HEK293T (cell line): ENCODE data around the gene CDHR4.
"Not testable (repeated sequence)": the region's sequence is repeated elsewhere in the genome, so short reads cannot be mapped to it uniquely, and the experiment has no call there.

Source experiments
- CTCF ChIA-PET: fragments of 350-600 bp; formaldehyde crosslinking; extraction: SDS; loops from one replicate; lab custom pipeline; 2021; ENCODE audit warnings: antibody characterized with exemption, inconsistent platforms; lab: Yijun Ruan, JAX
- POLR2A ChIA-PET: fragments of 350-600 bp; formaldehyde crosslinking; extraction: SDS; loops from one replicate; lab custom pipeline; 2020; ENCODE audit warnings: antibody characterized with exemption, inconsistent platforms; lab: Yijun Ruan, JAX
- DNase-seq: peaks from one replicate; pipeline ENCODE4 v3.0.0; 2012; ENCODE audit warnings: mixed read lengths; ENCODE audit errors: extremely low spot score
- ARNT ChIP-seq: fragments of 450-650 bp; IDR thresholded peaks from 2 replicates; pipeline ENCODE4 v1.6.1; 2017; ENCODE audit warnings: mild to moderate bottlenecking
- BHLHE40 ChIP-seq: fragments of 450-650 bp; IDR thresholded peaks from 2 replicates; pipeline ENCODE4 v1.6.1; 2016; ENCODE audit warnings: mild to moderate bottlenecking, moderate library complexity, borderline replicate concordance
- CTBP1 ChIP-seq: fragments of 450-650 bp; IDR thresholded peaks from 2 replicates; pipeline ENCODE4 v1.6.1; 2016; ENCODE audit warnings: borderline replicate concordance
- ELF4 ChIP-seq: fragments of 450-650 bp; IDR thresholded peaks from 2 replicates; pipeline ENCODE4 v1.6.1; 2017; ENCODE audit warnings: antibody characterized with exemption
- FOXA1 ChIP-seq: fragments of 450-650 bp; IDR thresholded peaks from 2 replicates; pipeline ENCODE4 v1.6.1; 2016; ENCODE audit warnings: mild to moderate bottlenecking
- FOXK2 ChIP-seq: fragments of 450-650 bp; IDR thresholded peaks from 2 replicates; pipeline ENCODE4 v1.6.1; 2016; ENCODE audit warnings: mild to moderate bottlenecking
- FOXM1 ChIP-seq: fragments of 450-650 bp; IDR thresholded peaks from 2 replicates; pipeline ENCODE4 v1.6.1; 2017; ENCODE audit warnings: mild to moderate bottlenecking, borderline replicate concordance
- HDGF ChIP-seq: fragments of 450-650 bp; IDR thresholded peaks from 2 replicates; pipeline ENCODE4 v1.6.1; 2017; ENCODE audit warnings: antibody characterized with exemption, borderline replicate concordance
- L3MBTL2 ChIP-seq: fragments of 450-650 bp; conservative IDR thresholded peaks from 2 replicates; pipeline ENCODE4 v1.6.1; 2016; ENCODE audit warnings: mild to moderate bottlenecking
- LEF1 ChIP-seq: fragments of 450-650 bp; IDR thresholded peaks from 2 replicates; pipeline ENCODE4 v1.6.1; 2017; ENCODE audit warnings: mild to moderate bottlenecking, borderline replicate concordance
- NFRKB ChIP-seq: fragments of 450-650 bp; IDR thresholded peaks from 2 replicates; pipeline ENCODE4 v1.6.1; 2016; ENCODE audit warnings: mild to moderate bottlenecking, moderate library complexity
- SP1 ChIP-seq: fragments of 450-650 bp; IDR thresholded peaks from 2 replicates; pipeline ENCODE4 v1.6.1; 2017
- SUZ12 ChIP-seq: fragments of 450-650 bp; IDR thresholded peaks from 2 replicates; pipeline ENCODE4 v1.6.1; 2016; ENCODE audit warnings: mild to moderate bottlenecking
- TARDBP ChIP-seq: fragments of 450-650 bp; IDR thresholded peaks from 2 replicates; pipeline ENCODE4 v1.6.1; 2016
- ZNF384 ChIP-seq: fragments of 450-650 bp; IDR thresholded peaks from 2 replicates; pipeline ENCODE4 v1.6.1; 2016
- TF ChIP-seq, protein P1 (sequence below): fragments of 450-650 bp; IDR thresholded peaks from 2 replicates; pipeline ENCODE4 v1.6.1; 2016

Gene CDHR4

DNA sequence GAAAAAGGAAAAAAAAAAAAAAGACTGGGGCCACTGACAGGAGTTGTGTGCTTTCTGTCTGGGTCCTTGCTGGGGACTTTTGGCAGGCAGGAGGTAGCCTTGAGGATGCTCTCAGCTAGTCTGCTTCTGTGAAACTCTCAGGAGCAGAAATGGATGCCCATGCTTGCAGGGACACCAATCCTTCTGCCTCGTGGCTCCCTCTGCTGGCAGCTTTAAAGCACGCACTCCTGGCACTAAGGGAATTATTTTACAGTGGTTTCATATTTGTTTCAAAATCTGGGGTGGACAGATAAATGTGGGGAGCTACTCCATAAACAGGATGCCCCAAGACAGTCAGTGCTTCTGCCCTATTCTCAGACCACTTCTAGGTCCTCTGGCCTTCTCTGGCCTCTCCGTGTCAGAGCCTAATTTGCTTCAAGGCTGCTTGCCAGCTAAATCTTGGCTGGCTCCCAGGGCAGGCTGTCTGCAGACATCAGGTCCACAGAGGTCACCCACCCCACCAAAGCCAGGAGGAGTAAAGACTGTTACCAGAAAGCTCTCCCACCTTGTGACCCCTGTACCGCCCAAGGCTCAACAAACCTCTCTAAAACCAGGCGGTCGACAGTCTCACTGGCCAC is 39.6 kb upstream of the CDHR4 start:
- ChIA-PET POLR2A (interaction anchor here (1.6 to 1.9 kb wide), 2 partner anchors 36 to 53 kb away, joined by 5 to 7 read pairs; partner anchors contain the start of genes INKA1 and IP6K1), CTCF (interaction anchor here (0.6 to 2.2 kb wide), 18 partner anchors 8 to 279 kb away, joined by 3 to 18 read pairs (median 3); partner anchors contain the start of genes CDHR4, INKA1 and TRAIP)
- TF ChIP-seq LEF1 (no peak), CTBP1 (no peak), FOXA1 (no peak), SUZ12 (no peak), L3MBTL2 (no peak), BHLHE40 (no peak), NFRKB (no peak), HDGF (no peak), SP1 (no peak)
- TF ChIP-seq, protein P1, sequence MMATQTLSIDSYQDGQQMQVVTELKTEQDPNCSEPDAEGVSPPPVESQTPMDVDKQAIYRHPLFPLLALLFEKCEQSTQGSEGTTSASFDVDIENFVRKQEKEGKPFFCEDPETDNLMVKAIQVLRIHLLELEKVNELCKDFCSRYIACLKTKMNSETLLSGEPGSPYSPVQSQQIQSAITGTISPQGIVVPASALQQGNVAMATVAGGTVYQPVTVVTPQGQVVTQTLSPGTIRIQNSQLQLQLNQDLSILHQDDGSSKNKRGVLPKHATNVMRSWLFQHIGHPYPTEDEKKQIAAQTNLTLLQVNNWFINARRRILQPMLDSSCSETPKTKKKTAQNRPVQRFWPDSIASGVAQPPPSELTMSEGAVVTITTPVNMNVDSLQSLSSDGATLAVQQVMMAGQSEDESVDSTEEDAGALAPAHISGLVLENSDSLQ = no peak
- peak; percentile 79 for DNase-seq

DNA sequence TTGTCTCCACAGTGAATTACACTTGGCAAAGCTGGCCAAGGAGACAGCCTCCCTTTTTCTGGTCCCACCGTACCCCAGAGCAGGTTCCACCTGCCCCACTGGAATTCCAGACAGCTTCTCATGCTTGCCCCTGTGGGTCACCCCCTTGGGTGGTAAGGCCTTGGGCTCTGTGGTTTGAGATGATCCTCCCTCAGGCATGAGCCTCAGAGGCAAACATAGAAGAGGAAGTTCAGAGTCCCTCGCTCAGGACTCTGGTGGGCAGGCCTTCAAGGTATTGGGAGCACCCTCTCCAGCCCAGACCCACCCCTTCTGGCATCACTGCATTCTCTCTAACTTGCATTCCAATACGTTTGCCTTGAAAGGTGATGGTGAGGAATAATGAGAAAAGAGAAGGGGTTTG is 31.7 kb upstream of the CDHR4 start:
- ChIA-PET CTCF (no interaction called here), POLR2A (no interaction called here)
- no peak for DNase-seq
- no peak for TF ChIP-seq SP1
- no peak for TF ChIP-seq NFRKB
- TF ChIP-seq ARNT = no peak
- no peak for TF ChIP-seq L3MBTL2
- no peak for TF ChIP-seq BHLHE40
- no peak for TF ChIP-seq ZNF384
- TF ChIP-seq, protein P1 = no peak
- no peak for TF ChIP-seq LEF1
- no peak for TF ChIP-seq FOXA1
- TF ChIP-seq SUZ12 = no peak
- TF ChIP-seq TARDBP = no peak
- TF ChIP-seq ELF4 = no peak
- no peak for TF ChIP-seq HDGF
- TF ChIP-seq FOXM1 = no peak
- no peak for TF ChIP-seq CTBP1

DNA sequence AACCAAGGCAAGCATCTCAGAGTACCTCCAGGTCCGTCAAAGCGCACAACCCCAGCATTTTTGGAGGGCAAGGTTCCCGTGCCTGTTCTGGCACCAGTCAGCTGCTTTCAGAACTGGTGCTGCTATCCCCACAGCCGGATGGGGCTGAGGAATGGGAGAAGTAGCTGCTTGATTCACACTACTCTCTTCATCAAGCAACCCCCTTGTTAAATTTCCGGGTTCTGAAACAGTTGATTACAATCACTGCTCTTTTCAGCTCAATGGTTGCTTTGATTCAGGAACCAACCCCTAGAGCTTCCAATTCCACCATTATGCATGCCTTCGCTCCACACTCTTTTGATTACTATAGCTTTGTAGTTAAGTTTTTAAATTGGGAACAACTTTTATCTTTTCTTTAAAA is 26.3 kb upstream of the CDHR4 start:
- POLR2A ChIA-PET = interaction anchor here (0.7 kb wide), 1 partner anchor 21 kb away, joined by 3 read pairs; no protein-coding TSS in a partner anchor
- CTCF ChIA-PET = no interaction called here
- TF ChIP-seq SP1 = no peak
- no peak for TF ChIP-seq NFRKB
- TF ChIP-seq, protein P1 = no peak
- no peak for TF ChIP-seq FOXA1
- TF ChIP-seq BHLHE40 = no peak
- TF ChIP-seq LEF1 = no peak
- no peak for TF ChIP-seq ARNT
- DNase-seq = no peak

DNA sequence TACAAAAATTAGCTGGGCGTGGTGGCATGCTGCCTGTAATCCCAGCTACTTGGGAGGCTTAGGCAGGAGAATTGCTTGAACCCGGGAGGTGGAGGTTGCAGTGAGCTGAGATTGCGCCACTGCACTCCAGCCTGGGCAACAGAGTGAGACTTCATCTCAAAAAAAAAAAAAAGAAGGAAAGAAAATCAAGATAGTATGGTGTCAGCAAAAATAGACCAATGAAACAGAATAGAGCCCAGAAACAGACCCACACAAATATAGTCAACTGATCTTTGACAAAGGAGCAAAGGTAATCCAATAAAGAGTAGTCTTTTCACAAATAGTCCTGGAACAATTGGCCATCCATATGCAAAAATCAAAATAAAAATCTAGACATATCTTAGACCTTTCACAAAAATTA is 23.5 kb upstream of the CDHR4 start:
- DNase-seq, POLR2A ChIA-PET, CTCF ChIA-PET: not testable (repeated sequence)

DNA sequence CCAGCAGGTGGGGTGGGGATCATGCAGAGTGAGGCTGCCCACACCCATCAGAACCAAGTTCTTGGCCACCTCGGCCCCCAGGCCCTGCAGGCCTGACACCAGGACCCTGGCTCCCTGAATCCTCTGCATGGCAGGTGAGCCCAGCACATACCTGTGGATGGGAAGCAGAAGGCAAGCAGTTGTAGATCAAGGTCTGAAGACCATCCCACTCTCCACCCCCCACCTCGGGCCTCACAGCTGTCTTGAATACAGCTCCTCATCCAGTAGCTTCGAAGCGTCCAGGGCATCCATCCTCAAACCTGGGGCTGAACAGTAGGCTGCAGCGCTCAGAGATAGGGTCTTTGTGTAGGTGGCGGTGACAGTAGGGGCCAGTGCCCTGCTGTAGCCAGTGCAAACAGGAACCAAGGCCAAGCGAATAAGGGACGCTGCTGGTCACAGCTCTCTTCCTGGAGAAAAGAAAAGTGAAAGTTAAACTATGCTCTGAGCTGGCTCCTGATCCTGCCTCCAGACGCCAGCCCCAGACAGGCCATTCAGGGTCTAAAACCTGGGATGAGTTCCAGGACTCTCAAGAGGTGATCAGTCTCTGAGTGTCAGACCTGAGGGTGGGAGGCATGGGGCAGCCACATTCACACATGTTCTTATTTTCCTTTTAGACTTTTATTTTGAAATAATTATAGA is 14.0 kb upstream of the CDHR4 start, which contains the start of gene UBA7:
Gene UBA7, minus strand, starts transcription at position 457 of the 678 bp plus-strand sequence. Its CDS starts 166 bp downstream, at position 291.
- CTCF ChIA-PET = no interaction called here
- no peak for DNase-seq
- TF ChIP-seq NFRKB (no peak), ARNT (no peak), SP1 (no peak), L3MBTL2 (no peak), ELF4 (no peak), FOXA1 (no peak), HDGF (no peak), FOXM1 (no peak), FOXK2 (no peak), SUZ12 (no peak), ZNF384 (no peak), TARDBP (no peak), LEF1 (no peak), BHLHE40 (no peak), CTBP1 (no peak)
- TF ChIP-seq, protein P1 = no peak
- POLR2A ChIA-PET = interaction anchor here (3.0 kb wide), 1 partner anchor 11 kb away, joined by 9 read pairs; the partner anchor contains the start of gene INKA1
